ENCODE measurements around the gene ETS1. TPM values are rescaled to one million over a fixed set of nuclear protein-coding genes. Genes with fewer than 3 reads are reported as not detected.

ETS1 gene
- total RNA-seq, 4 donors from 2014 or later, result 72.4 to 211 (median 165) TPM

DNA sequence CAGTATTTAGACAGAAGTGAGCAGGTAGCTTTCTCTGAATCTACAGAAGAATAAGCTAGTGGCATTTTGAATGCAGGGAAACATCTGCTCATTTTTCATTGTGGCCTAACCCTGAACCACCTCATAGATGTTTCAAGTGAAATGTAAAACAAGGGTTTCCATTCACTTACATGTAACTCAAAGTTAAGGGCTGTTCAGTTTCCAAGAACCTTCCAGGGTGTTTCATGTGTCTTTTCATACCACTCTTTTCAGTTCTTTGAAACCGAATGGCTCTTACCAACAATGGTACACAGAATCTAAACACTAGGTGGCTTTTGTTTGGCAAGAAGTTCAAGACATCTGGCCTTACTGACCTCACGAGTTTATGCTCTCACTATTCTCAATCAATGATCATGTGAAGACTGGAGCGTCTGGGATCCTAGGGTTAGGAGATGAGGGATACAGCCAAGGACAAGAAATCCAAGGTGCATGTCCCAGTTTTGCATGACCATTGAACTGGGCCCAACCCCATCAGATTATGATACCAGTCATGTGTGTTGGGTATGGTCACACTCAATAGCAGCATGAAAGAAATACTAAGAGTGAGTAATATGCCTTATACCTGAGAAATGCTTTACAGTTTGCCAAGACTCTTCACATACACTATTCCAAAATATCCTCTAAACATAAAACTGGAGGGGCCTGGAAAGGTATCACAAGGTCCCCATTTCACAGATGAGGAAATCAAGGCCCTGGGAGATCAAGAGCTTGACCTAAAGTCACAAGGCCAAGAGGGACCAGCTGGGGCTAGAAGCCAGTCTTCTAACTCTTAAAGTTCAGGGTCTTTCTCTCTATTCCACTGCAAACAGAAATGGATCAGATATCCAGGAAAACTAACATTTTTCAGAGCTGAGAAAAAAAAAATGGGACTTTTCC is 92.7 kb downstream of the ETS1 start:
- no peak for DNase-seq (ENCODE audit: low spot score)
- no peak for TF ChIP-seq CTCF (IDR thresholded peaks at IDR 0.05)
- ATAC-seq (ENCODE audit: low FRiP score), result no peak

GRCh38 chr11:128493570-128493965 is 93.8 kb downstream of the ETS1 start:
- no peak for TF ChIP-seq CTCF (IDR thresholded peaks at IDR 0.05)
- DNase-seq (ENCODE audit: low spot score) (no peak), ATAC-seq (ENCODE audit: low FRiP score) (no peak)

- no peak for TF ChIP-seq CTCF (IDR thresholded peaks at IDR 0.05)
- DNase-seq (ENCODE audit: low spot score) (no peak), ATAC-seq (ENCODE audit: low FRiP score) (no peak)
These were observed 94.3 kb downstream of the ETS1 start for GRCh38 chr11:128492903-128493569.

DNA sequence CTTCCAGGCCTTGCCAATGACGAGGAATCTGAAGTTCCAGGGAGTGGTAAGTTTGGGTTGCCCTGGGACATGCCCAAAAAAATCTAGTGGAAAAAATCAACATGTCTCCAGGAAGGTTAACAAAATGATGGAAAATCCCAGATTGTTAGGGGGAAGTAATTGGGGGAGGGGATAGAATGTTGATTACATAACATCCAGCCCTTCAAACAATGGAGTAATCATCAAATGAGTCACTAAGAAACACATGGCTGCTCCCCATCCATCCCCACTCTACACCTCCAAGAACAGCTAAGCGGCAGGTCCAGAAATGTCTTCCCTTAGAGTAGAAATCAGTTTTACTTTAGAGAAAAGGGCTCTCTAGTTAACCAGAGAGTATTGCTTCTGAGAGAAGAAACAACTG is 94.9 kb downstream of the ETS1 start:
- DNase-seq (ENCODE audit: low spot score) (no peak), ATAC-seq (ENCODE audit: low FRiP score) (no peak)
- no peak for TF ChIP-seq CTCF (IDR thresholded peaks at IDR 0.05)

DNA sequence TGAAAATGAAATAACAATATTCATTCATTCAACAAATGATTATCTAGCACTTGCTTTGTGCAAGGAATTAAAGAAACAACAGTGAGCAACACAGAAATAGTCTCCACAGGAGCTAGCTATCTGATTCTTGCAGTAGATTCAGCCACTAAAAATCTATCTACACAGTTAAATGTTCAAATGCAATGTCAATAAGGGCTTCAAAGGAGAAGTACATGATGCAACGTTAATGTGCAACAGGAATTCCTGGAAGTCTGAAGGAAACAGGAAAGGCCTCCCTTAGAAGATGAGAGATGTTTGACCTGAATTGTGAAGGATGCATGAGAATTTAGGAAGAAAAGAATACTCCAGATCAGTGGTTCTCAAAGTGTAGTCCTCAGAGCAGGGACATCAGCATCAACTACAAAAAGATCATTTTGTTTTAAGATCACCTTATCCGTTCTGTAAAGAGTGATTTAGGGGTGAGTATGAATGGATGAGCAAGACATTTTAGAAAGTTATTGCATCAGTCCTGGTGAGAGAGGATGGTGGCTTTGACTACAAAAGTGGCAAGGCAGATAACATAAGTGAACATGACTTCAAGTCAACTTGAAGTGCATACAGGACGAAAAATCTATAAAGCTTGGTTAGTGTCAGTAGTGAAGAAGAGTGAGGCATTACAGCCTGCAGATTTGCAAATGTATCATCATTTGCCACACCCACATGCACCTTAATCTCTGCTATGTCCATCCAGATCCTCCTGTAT is 96.0 kb downstream of the ETS1 start:
- no peak for DNase-seq (ENCODE audit: low spot score)
- TF ChIP-seq CTCF (IDR thresholded peaks at IDR 0.05), result no peak
- ATAC-seq (ENCODE audit: low FRiP score), result no peak

- no peak for DNase-seq (ENCODE audit: low spot score)
- ATAC-seq (ENCODE audit: low FRiP score), result no peak
- TF ChIP-seq CTCF (IDR thresholded peaks at IDR 0.05), result no peak
These were observed 97.3 kb downstream of the ETS1 start for GRCh38 chr11:128490092-128490491.
